GM12878 (cell line): ENCODE results near the gene ANXA10. TPM values are rescaled to one million over a fixed set of nuclear protein-coding genes. Genes with fewer than 3 reads are reported as not detected.

ENCODE experiments used
- ATAC-seq: fragments of 200-7000 bp; cut with Tn5 transposase; 3 replicates; pipeline ENCODE4 v1.9.1; 2020; ENCODE audit warnings: mild to moderate bottlenecking, moderate library complexity
- BruUV-seq: library from RNA; stranded (reverse); fragments of 400-500 nt; replicated peaks from 2 replicates; lab custom pipeline; 2021; lab: Mats Ljungman, UMichigan
- CTCF ChIA-PET: fragments of 300-600 bp; sonication (Branson Sonifier 250); formaldehyde crosslinking; extraction: SDS; loops from one replicate; lab custom pipeline; 2021; ENCODE audit warnings: inconsistent platforms; lab: Yijun Ruan, JAX
- POLR2A ChIA-PET: fragments of 350-600 bp; formaldehyde crosslinking; extraction: SDS; loops from one replicate; lab custom pipeline; 2021; ENCODE audit warnings: inconsistent platforms; lab: Charles Lee
- RAD21 ChIA-PET: fragments of 300-600 bp; sonication (Branson Sonifier 250); formaldehyde crosslinking; loops from one replicate; lab custom pipeline; 2023; ENCODE audit warnings: antibody characterized with exemption; ENCODE audit not compliant: unreplicated experiment; lab: Charles Lee
- SMC1A ChIA-PET: fragments of 300-600 bp; sonication (Branson Sonifier 250); formaldehyde crosslinking; loops from one replicate; lab custom pipeline; 2023; ENCODE audit not compliant: unreplicated experiment, uncharacterized antibody; lab: Charles Lee
- DNase-seq: peaks from one replicate; pipeline ENCODE4 v3.0.0-alpha.2; 2011; ENCODE audit warnings: low read depth, low spot score
- FAIRE-seq: peaks from 3 replicates; lab custom pipeline; 2011; peaks lifted over from hg19 to GRCh38; lab: Jason Lieb, UNC
- H2AFZ ChIP-seq: 2 replicates; pipeline ENCODE4 v1.6.0; 2011; ENCODE audit warnings: low read depth, low read length, control low read depth; ENCODE audit not compliant: control insufficient read depth
- H3K27ac ChIP-seq: 2 replicates; pipeline ENCODE4 v1.5.1; 2011; ENCODE audit warnings: control low read depth; ENCODE audit not compliant: control insufficient read depth, insufficient read depth
- H3K27me3 ChIP-seq, 2 experiments: replicated peaks in 1 of 2; 2 replicates each; pipeline versions ENCODE4 v1.6.0 to v1.6.1; 2011; ENCODE audit warnings: low read length in 1 of 2; ENCODE audit not compliant: control insufficient read depth in 2 of 2, insufficient read depth in 2 of 2
- H3K36me3 ChIP-seq, 2 experiments: 2 replicates each; pipeline ENCODE4 v1.5.1; 2011; ENCODE audit warnings: low read length in 1 of 2; ENCODE audit not compliant: control insufficient read depth in 2 of 2, insufficient read depth in 2 of 2
- H3K4me1 ChIP-seq: 2 replicates; pipeline ENCODE4 v1.6.1; 2011; ENCODE audit warnings: mild to moderate bottlenecking, low read length, moderate library complexity, mixed read lengths; ENCODE audit not compliant: control insufficient read depth, insufficient read depth
- H3K4me2 ChIP-seq: 2 replicates; pipeline ENCODE4 v1.6.0; 2011; ENCODE audit warnings: control low read depth; ENCODE audit not compliant: control insufficient read depth, insufficient read depth
- H3K4me3 ChIP-seq: fragments of 200-600 bp; sonication (generic); 2 replicates; pipeline ENCODE4 v1.5.1; 2016
- H3K79me2 ChIP-seq: 2 replicates; pipeline ENCODE4 v1.6.0; 2011; ENCODE audit warnings: low read length; ENCODE audit not compliant: control insufficient read depth, insufficient read depth
- H3K9ac ChIP-seq: 2 replicates; pipeline ENCODE4 v1.8.0; 2011; ENCODE audit warnings: low read length, control low read depth, mixed read lengths; ENCODE audit not compliant: control insufficient read depth, insufficient read depth
- H3K9me3 ChIP-seq: replicated peaks from 3 replicates; pipeline ENCODE4 v1.5.1; 2011; ENCODE audit warnings: mild to moderate bottlenecking, low read length; ENCODE audit not compliant: control insufficient read depth, insufficient read depth
- H4K20me1 ChIP-seq: 2 replicates; pipeline ENCODE4 v1.6.0; 2011; ENCODE audit not compliant: control insufficient read depth, insufficient read depth
- CHD2 ChIP-seq: IDR thresholded peaks from 2 replicates; pipeline ENCODE4 v1.6.1; 2011; ENCODE audit warnings: low read depth, low read length, improper control_type of control experiment, borderline replicate concordance
- DPF2 ChIP-seq: fragments of 450-650 bp; IDR thresholded peaks from 2 replicates; pipeline ENCODE4 v1.6.1; 2017; ENCODE audit warnings: mild to moderate bottlenecking
- EGR1 ChIP-seq, 2 experiments: IDR thresholded peaks; 1 replicate in 1 of 2; 2 replicates in 1 of 2; pipeline ENCODE4 v1.6.1; 2011 to 2012; ENCODE audit warnings: low read depth in 2 of 2, low read length in 2 of 2, borderline replicate concordance in 1 of 2, mild to moderate bottlenecking in 1 of 2, moderate library complexity in 1 of 2
- HDAC6 ChIP-seq: fragments of 200-600 bp; sonication (generic); IDR thresholded peaks from one replicate; pipeline ENCODE4 v1.8.0; 2017; ENCODE audit warnings: antibody characterized with exemption; ENCODE audit not compliant: unreplicated experiment
- SMARCA5 ChIP-seq: fragments of 450-650 bp; IDR thresholded peaks from 2 replicates; pipeline ENCODE4 v1.6.1; 2017; ENCODE audit warnings: mild to moderate bottlenecking
- SP1 ChIP-seq: IDR thresholded peaks from one replicate; pipeline ENCODE4 v1.6.1; 2011; ENCODE audit warnings: low read depth, low read length
- TCF12 ChIP-seq: IDR thresholded peaks from 2 replicates; pipeline ENCODE4 v1.6.1; 2011; ENCODE audit warnings: low read depth, mild to moderate bottlenecking, low read length
- TCF3 ChIP-seq: IDR thresholded peaks from 2 replicates; pipeline ENCODE4 v1.6.1; 2012; ENCODE audit warnings: low read depth, mild to moderate bottlenecking, low read length, borderline replicate concordance; ENCODE audit not compliant: insufficient read depth
- YY1 ChIP-seq: IDR thresholded peaks from 2 replicates; pipeline ENCODE4 v1.6.1; 2011; ENCODE audit warnings: low read depth, mild to moderate bottlenecking, low read length
- ZNF622 ChIP-seq: fragments of 450-650 bp; IDR thresholded peaks from 2 replicates; pipeline ENCODE4 v1.6.1; 2017; ENCODE audit warnings: mild to moderate bottlenecking, inconsistent platforms
- ZZZ3 ChIP-seq: IDR thresholded peaks from 2 replicates; pipeline ENCODE4 v1.6.1; 2011; ENCODE audit warnings: low read depth; ENCODE audit not compliant: control insufficient read depth, insufficient read length
- WGBS: methylation state at CpG from one replicate; pipeline ENCODE4 v1.1.6; 2016; ENCODE audit warnings: low lambda C conversion rate; ENCODE audit not compliant: insufficient replicate concordance, insufficient coverage; ENCODE audit errors: missing lambda C conversion rate; 5-methylcytosine and 5-hydroxymethylcytosine counted together
- in situ Hi-C: fragments of 300-500 bp; cut with MboI; formaldehyde crosslinking; loops from 9 replicates; pipeline ENCODE4 v1.14.3; 2018; ENCODE audit warnings: mixed read lengths
- intact Hi-C: fragments of 100-400 bp; cut with micrococcal nuclease; formaldehyde crosslinking; loops from one replicate; pipeline ENCODE4 v1.14.2; 2022; ENCODE audit not compliant: unreplicated experiment
- polyA plus RNA-seq, 11 experiments: library from polyadenylated mRNA; depleted of rRNA in 4 of 11; unstranded in 6 of 11; stranded (reverse) in 5 of 11; fragments of >200 nt; fragmentation: Nextera tagmentation in 4 of 11; fragmentation: Illumina TruSeq in 1 of 11; extraction: Ambion mirVana in 4 of 11; extraction: Trizol in 1 of 11; gene quantifications; 1 replicate in 1 of 11; 2 replicates in 10 of 11; pipeline versions ENCODE4 v1.2.1 to v1.2.3, GENCODE V29; 2011 to 2016; ENCODE audit warnings: inconsistent platforms in 2 of 11, missing spikeins in 2 of 11, low read depth in 1 of 11
- total RNA-seq, 4 experiments: library from RNA; depleted of rRNA in 3 of 4; stranded (reverse); fragments of >200 nt in 3 of 4; fragmentation: Illumina TruSeq in 1 of 4; extraction: Trizol in 1 of 4; gene quantifications; 2 replicates each; pipeline versions ENCODE4 v1.2.1 to v1.2.3, GENCODE V29; 2013 to 2021
- TF ChIP-seq, protein P1 (sequence below): IDR thresholded peaks from 2 replicates; pipeline ENCODE4 v1.6.1; 2012; ENCODE audit warnings: low read depth, low read length, improper control_type of control experiment
- TF ChIP-seq, protein P2 (sequence below): fragments of 450-650 bp; IDR thresholded peaks from 2 replicates; pipeline ENCODE4 v1.6.1; 2016; ENCODE audit warnings: mild to moderate bottlenecking, moderate library complexity, borderline replicate concordance

ANXA10 gene
- total and polyA plus RNA-seq, 10 of the 15 experiments (the other 5 are each of a cell fraction or from before 2014, with no cell fraction given), result not detected

DNA sequence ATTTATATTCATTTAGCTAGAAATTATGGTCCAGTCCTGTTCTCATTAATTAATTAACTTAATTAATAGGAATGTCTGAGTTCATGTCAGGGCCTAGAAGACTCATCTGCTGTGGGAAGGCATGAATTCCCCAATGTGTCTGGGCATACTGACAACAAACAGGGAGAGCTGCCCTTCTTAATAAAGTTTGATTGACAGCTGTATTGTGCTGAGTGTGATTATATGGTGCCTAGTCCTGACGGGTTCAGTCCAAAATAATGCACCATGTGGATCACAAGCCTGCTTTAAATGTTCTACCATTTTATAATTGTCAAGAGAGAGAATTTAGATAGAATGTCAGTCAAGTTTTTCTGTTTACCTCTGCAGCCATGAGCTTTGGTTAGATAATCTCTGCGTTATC, 34.6 kb downstream of the ANXA10 start:
- TF ChIP-seq YY1, result no peak
- no peak for TF ChIP-seq CHD2
- no peak for TF ChIP-seq SP1
- TF ChIP-seq HDAC6, result no peak
- TF ChIP-seq, protein P1, sequence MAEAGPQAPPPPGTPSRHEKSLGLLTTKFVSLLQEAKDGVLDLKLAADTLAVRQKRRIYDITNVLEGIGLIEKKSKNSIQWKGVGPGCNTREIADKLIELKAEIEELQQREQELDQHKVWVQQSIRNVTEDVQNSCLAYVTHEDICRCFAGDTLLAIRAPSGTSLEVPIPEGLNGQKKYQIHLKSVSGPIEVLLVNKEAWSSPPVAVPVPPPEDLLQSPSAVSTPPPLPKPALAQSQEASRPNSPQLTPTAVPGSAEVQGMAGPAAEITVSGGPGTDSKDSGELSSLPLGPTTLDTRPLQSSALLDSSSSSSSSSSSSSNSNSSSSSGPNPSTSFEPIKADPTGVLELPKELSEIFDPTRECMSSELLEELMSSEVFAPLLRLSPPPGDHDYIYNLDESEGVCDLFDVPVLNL, result no peak
- TF ChIP-seq, all 136 proteins: peak for 0
- SMC1A ChIA-PET, result no interaction called here
- no peaks in the 10 kb centered on the region for H3K27me3 ChIP-seq
- H3K27ac ChIP-seq, result no peak overlapping the region
- in situ Hi-C loops (no loop called here), intact Hi-C loops (no loop called here)
- ATAC-seq, result no peak
- POLR2A ChIA-PET, result no interaction called here
- no peak for FAIRE-seq
- WGBS, result 17% methylated on average over 2 of the region's 2 CpGs
- H2AFZ ChIP-seq, result no peak overlapping the region
- DNase-seq, result no peak
- CTCF ChIA-PET, result no interaction called here
- H3K4me3 ChIP-seq, result no peak overlapping the region
- RAD21 ChIA-PET, result no interaction called here
- no peaks in the 10 kb centered on the region for H3K4me1 ChIP-seq
- H3K36me3 ChIP-seq, result no peaks in the 10 kb centered on the region
- H3K79me2 ChIP-seq, result no peaks in the 10 kb centered on the region
- H3K9ac ChIP-seq, result no peak overlapping the region
- no peaks in the 10 kb centered on the region for H4K20me1 ChIP-seq
- no TSS peak for BruUV-seq
- no peak overlapping the region for H3K4me2 ChIP-seq
- no peaks in the 10 kb centered on the region for H3K9me3 ChIP-seq

- DNase-seq (no peak), FAIRE-seq (no peak), ATAC-seq (no peak)
- no peak overlapping the region for H3K9ac ChIP-seq
- BruUV-seq, result no TSS peak
- intact Hi-C loops (no loop called here), in situ Hi-C loops (no loop called here)
- SMC1A ChIA-PET, result interaction anchor here (1.2 to 1.3 kb wide), 2 partner anchors 8 to 11 kb away, joined by 3 read pairs; no protein-coding TSS in a partner anchor
- no peaks in the 10 kb centered on the region for H3K27me3 ChIP-seq
- RAD21 ChIA-PET, result no interaction called here
- H3K4me3 ChIP-seq, result no peak overlapping the region
- H3K4me2 ChIP-seq, result no peak overlapping the region
- no peaks in the 10 kb centered on the region for H3K79me2 ChIP-seq
- H3K36me3 ChIP-seq, result no peaks in the 10 kb centered on the region
- POLR2A ChIA-PET, result no interaction called here
- H2AFZ ChIP-seq, result no peak overlapping the region
- CTCF ChIA-PET, result no interaction called here
- no peaks in the 10 kb centered on the region for H3K9me3 ChIP-seq
- no peak overlapping the region for H3K27ac ChIP-seq
- H4K20me1 ChIP-seq, result no peaks in the 10 kb centered on the region
- H3K4me1 ChIP-seq, result no peaks in the 10 kb centered on the region
- TF ChIP-seq TCF12 (no peak), EGR1 (IDR thresholded peaks at IDR 0.05; ENCODE audit: borderline replicate concordance in 1 of 2, low read depth in 2 of 2, low read length in 2 of 2) (no peak), SMARCA5 (no peak), ZNF622 (no peak), ZZZ3 (no peak), TCF3 (no peak), DPF2 (no peak)
- TF ChIP-seq, protein P2, sequence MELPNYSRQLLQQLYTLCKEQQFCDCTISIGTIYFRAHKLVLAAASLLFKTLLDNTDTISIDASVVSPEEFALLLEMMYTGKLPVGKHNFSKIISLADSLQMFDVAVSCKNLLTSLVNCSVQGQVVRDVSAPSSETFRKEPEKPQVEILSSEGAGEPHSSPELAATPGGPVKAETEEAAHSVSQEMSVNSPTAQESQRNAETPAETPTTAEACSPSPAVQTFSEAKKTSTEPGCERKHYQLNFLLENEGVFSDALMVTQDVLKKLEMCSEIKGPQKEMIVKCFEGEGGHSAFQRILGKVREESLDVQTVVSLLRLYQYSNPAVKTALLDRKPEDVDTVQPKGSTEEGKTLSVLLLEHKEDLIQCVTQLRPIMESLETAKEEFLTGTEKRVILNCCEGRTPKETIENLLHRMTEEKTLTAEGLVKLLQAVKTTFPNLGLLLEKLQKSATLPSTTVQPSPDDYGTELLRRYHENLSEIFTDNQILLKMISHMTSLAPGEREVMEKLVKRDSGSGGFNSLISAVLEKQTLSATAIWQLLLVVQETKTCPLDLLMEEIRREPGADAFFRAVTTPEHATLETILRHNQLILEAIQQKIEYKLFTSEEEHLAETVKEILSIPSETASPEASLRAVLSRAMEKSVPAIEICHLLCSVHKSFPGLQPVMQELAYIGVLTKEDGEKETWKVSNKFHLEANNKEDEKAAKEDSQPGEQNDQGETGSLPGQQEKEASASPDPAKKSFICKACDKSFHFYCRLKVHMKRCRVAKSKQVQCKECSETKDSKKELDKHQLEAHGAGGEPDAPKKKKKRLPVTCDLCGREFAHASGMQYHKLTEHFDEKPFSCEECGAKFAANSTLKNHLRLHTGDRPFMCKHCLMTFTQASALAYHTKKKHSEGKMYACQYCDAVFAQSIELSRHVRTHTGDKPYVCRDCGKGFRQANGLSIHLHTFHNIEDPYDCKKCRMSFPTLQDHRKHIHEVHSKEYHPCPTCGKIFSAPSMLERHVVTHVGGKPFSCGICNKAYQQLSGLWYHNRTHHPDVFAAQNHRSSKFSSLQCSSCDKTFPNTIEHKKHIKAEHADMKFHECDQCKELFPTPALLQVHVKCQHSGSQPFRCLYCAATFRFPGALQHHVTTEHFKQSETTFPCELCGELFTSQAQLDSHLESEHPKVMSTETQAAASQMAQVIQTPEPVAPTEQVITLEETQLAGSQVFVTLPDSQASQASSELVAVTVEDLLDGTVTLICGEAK, result no peak
These were observed 36.3 kb downstream of the ANXA10 start for GRCh38 chr4:168128601-168129000.
